A673 (cell line): Measurements from ENCODE around the gene DYRK1A. TPM values are rescaled to one million over a fixed set of nuclear protein-coding genes. Genes with fewer than 3 reads are reported as not detected.

Experiments
- BruUV-seq: library from RNA; stranded (reverse); fragments of 400-500 nt; replicated peaks from 2 replicates; lab custom pipeline; 2021; lab: Mats Ljungman, UMichigan
- CTCF ChIA-PET: fragments of 300-600 bp; sonication (Branson Sonifier 250); formaldehyde crosslinking; loops from one replicate; lab custom pipeline; 2022; ENCODE audit warnings: antibody characterized with exemption; lab: Charles Lee
- POLR2A ChIA-PET: fragments of 300-600 bp; sonication (Branson Sonifier 250); formaldehyde crosslinking; loops from one replicate; lab custom pipeline; 2022; ENCODE audit warnings: antibody characterized with exemption; ENCODE audit not compliant: low non-redundant PET; lab: Charles Lee
- DNase-seq: peaks from one replicate; pipeline ENCODE4 v3.0.0-alpha.2; 2015; ENCODE audit warnings: low spot score
- H3K27ac ChIP-seq: fragments of 200-600 bp; sonication (generic); 2 replicates; pipeline ENCODE4 v1.5.1; 2016; ENCODE audit warnings: mixed run types, low read depth, mild to moderate bottlenecking, mixed read lengths, antibody characterized with exemption, low read length; ENCODE audit not compliant: poor library complexity, severe bottlenecking
- H3K27me3 ChIP-seq: fragments of 200-600 bp; sonication (generic); replicated peaks from 2 replicates; pipeline ENCODE4 v1.6.1; 2017; ENCODE audit warnings: mixed run types, low read depth, mild to moderate bottlenecking, mixed read lengths, antibody characterized with exemption, low read length; ENCODE audit not compliant: insufficient read depth, poor library complexity
- H3K36me3 ChIP-seq: fragments of 200-600 bp; sonication (generic); 2 replicates; pipeline ENCODE4 v1.6.1; 2016; ENCODE audit warnings: mixed run types, mild to moderate bottlenecking, mixed read lengths, antibody characterized with exemption, low read length; ENCODE audit not compliant: insufficient read depth, poor library complexity, severe bottlenecking
- H3K4me1 ChIP-seq: fragments of 200-600 bp; sonication (generic); 2 replicates; pipeline ENCODE4 v1.6.1; 2017; ENCODE audit warnings: mixed run types, mild to moderate bottlenecking, mixed read lengths, antibody characterized with exemption, low read length; ENCODE audit not compliant: insufficient read depth, poor library complexity, severe bottlenecking
- H3K4me3 ChIP-seq: fragments of 200-600 bp; sonication (generic); 2 replicates; pipeline ENCODE4 v1.5.1; 2016; ENCODE audit warnings: low read depth, mixed run types, mild to moderate bottlenecking, mixed read lengths, low read length; ENCODE audit not compliant: poor library complexity, severe bottlenecking
- H3K9me3 ChIP-seq: fragments of 200-600 bp; sonication (generic); 2 replicates; pipeline ENCODE4 v1.6.1; 2016; ENCODE audit warnings: mixed run types, low read depth, mild to moderate bottlenecking, mixed read lengths, antibody characterized with exemption, low read length; ENCODE audit not compliant: poor library complexity, severe bottlenecking
- CTCF ChIP-seq: fragments of 300-800, 200-600 bp; sonication (generic); conservative IDR thresholded peaks from 2 replicates; pipeline ENCODE4 v1.5.1; 2017; ENCODE audit warnings: low read depth, mild to moderate bottlenecking, antibody characterized with exemption, low read length, moderate library complexity, mixed read lengths
- EZH2 ChIP-seq: fragments of 200-600 bp; sonication (generic); IDR thresholded peaks from 2 replicates; pipeline ENCODE4 v1.6.1; 2017; ENCODE audit warnings: borderline replicate concordance, low read depth, mild to moderate bottlenecking, mixed read lengths, antibody characterized with exemption, low read length; ENCODE audit not compliant: poor library complexity, severe bottlenecking
- intact Hi-C: fragments of 100-400 bp; cut with micrococcal nuclease; formaldehyde crosslinking; loops from one replicate; pipeline ENCODE4 v1.10.0; 2022; ENCODE audit not compliant: unreplicated experiment
- total RNA-seq: library from RNA; stranded (reverse); gene quantifications from 2 replicates; pipeline ENCODE4 v1.2.3, GENCODE V29; 2021

Gene DYRK1A
- total RNA-seq, 1 experiment from 2014 or later = 70.5 TPM

GRCh38 chr21:37415939-37416338 lies 49.4 kb downstream of the DYRK1A start:
- ChIA-PET CTCF (no interaction called here), POLR2A (no interaction called here)
- H3K36me3 ChIP-seq = no peaks in the 10 kb centered on the region
- peaks cover 8% of the 10 kb centered on the region for H3K4me1 ChIP-seq
- H3K9me3 ChIP-seq = no peaks in the 10 kb centered on the region
- H3K27me3 ChIP-seq = no peaks in the 10 kb centered on the region
- BruUV-seq = no TSS peak
- TF ChIP-seq EZH2 (no peak), CTCF (no peak)
- H3K4me3 ChIP-seq = no peak overlapping the region
- intact Hi-C loops = no loop called here
- H3K27ac ChIP-seq = no peak overlapping the region
- DNase-seq = no peak

GRCh38 chr21:37416914-37417313 lies 50.3 kb downstream of the DYRK1A start:
- Histone ChIP-seq H3K36me3 (peaks cover 3% of the 10 kb centered on the region), H3K4me3 (no peak overlapping the region), H3K9me3 (no peaks in the 10 kb centered on the region), H3K27ac (no peak overlapping the region), H3K27me3 (no peaks in the 10 kb centered on the region), H3K4me1 (peaks cover 8% of the 10 kb centered on the region)
- BruUV-seq = no TSS peak
- DNase-seq = no peak
- intact Hi-C loops = no loop called here
- TF ChIP-seq CTCF (no peak), EZH2 (no peak)
- ChIA-PET CTCF (no interaction called here), POLR2A (no interaction called here)

DNA sequence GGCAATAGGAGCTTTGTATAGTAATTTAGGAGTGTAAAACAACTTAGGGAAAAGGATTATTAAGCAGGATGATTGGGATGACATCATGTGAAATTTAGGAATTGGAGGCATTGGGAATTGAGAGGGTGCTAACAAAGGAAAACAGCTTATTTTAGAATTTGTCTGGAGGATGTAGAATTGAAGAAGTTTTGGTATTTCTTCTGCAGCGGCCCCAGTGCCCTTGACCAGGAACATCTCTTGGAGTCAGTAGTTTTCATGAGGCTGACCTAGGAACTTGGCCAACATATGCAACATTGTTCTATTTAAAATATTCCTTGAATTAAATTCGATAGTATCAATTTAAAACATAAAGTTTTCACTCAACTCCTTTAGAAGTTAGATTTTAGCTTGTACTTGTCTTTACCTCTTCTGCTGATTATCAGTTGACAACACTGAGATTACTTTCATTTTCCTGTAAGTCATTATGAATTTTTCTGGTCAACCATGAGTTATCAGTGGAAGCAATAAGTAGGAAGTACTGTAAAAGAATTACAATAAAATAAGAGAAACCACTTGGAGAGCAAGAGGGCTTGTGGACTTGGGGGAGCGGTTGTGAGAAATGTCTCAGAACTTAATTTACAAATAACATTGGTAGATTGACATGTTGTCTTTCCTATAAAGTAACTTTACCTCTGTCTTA lies 52.8 kb downstream of the DYRK1A start:
- H3K4me1 ChIP-seq = no peaks in the 10 kb centered on the region
- no peak for DNase-seq
- no peaks in the 10 kb centered on the region for H3K27me3 ChIP-seq
- H3K27ac ChIP-seq = no peak overlapping the region
- peaks cover 15% of the 10 kb centered on the region for H3K36me3 ChIP-seq
- no peak overlapping the region for H3K4me3 ChIP-seq
- no TSS peak for BruUV-seq
- POLR2A ChIA-PET = interaction anchor here (0.6 kb wide), 1 partner anchor 825 kb away, joined by 3 read pairs; no protein-coding TSS in a partner anchor
- H3K9me3 ChIP-seq = no peaks in the 10 kb centered on the region
- no peak for TF ChIP-seq EZH2
- TF ChIP-seq CTCF = no peak
- CTCF ChIA-PET = no interaction called here
- intact Hi-C loops = no loop called here
